ENCODE data around the gene CYP24A1. TPM values are rescaled to one million over a fixed set of nuclear protein-coding genes. Genes with fewer than 3 reads are reported as not detected.

The CYP24A1 gene
- total RNA-seq, 4 donors from 2014 or later: 1.0 to 2.5 (median 1.5) TPM; not detected in 1

- DNase-seq (ENCODE audit: low spot score in 2 of 2): no peak
- no peak for TF ChIP-seq CTCF (IDR thresholded peaks at IDR 0.05)
- TF ChIP-seq POLR2A (IDR thresholded peaks at IDR 0.05): no peak
- TF ChIP-seq POLR2AphosphoS5 (IDR thresholded peaks at IDR 0.05): no peak
- no peak for TF ChIP-seq EP300 (IDR thresholded peaks at IDR 0.05)
- WGBS: 91% methylated on average over 3 of the region's 3 CpGs
- H3K4me1 ChIP-seq: peaks cover 32% of the 10 kb centered on the region
- H3K9me3 ChIP-seq: no peaks in the 10 kb centered on the region
- H3K27ac ChIP-seq: no peak overlapping the region
- no peak overlapping the region for H3K4me3 ChIP-seq
- H3K36me3 ChIP-seq: peaks cover 21% of the 10 kb centered on the region
- no peaks in the 10 kb centered on the region for H3K27me3 ChIP-seq
Observed at GRCh38 chr20:54212871-54213270, 39.1 kb upstream of the CYP24A1 start.

- TF ChIP-seq EP300 (IDR thresholded peaks at IDR 0.05) (no peak), POLR2A (IDR thresholded peaks at IDR 0.05) (no peak), POLR2AphosphoS5 (IDR thresholded peaks at IDR 0.05) (no peak), CTCF (IDR thresholded peaks at IDR 0.05) (no peak)
- Histone ChIP-seq H3K27ac (no peak overlapping the region), H3K9me3 (no peaks in the 10 kb centered on the region), H3K4me1 (peaks cover 32% of the 10 kb centered on the region), H3K36me3 (peaks cover 15% of the 10 kb centered on the region), H3K4me3 (no peak overlapping the region), H3K27me3 (no peaks in the 10 kb centered on the region)
- no peak for DNase-seq (ENCODE audit: low spot score in 2 of 2)
- 94% methylated on average over 1 of the region's 1 CpG for WGBS
Observed at GRCh38 chr20:54212226-54212625, 38.4 kb upstream of the CYP24A1 start.

DNA sequence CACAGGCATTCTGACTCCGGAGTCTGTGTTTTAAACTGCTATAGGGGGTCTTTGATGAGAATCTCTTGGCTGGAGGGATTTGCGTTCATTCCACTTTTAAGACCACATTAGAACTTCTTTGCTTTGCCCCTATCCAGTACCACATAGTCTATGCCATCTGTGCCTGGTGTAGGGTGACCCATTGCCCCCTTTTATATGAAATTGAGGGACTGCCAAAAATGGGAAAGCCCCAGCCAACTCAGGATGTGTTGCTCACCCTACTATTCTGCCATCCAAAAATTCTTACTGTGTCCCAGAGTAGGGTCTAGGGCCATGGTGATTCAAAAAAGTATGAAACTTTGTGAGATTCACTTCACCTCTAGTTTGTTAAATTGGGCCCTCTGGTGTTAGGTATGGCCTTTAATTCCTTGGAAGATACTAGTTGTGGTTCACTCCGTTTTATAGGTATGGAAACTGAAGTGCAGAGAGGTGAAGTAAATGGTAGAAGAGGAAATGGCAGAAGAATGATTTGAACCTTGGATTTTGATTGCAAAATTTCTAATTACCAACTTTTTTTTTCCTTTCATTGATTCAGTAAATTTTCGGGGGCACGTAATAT is 35.5 kb upstream of the CYP24A1 start:
- 77% methylated on average over 5 of the region's 5 CpGs for WGBS
- H3K9me3 ChIP-seq: no peaks in the 10 kb centered on the region
- H3K4me3 ChIP-seq: peak overlapping the region; percentile 80

GRCh38 chr20:54208548-54209176 is 34.9 kb upstream of the CYP24A1 start:
- no peaks in the 10 kb centered on the region for H3K36me3 ChIP-seq
- H3K4me1 ChIP-seq: peaks cover 32% of the 10 kb centered on the region
- peak overlapping the region; percentile 80 for H3K4me3 ChIP-seq
- H3K27ac ChIP-seq: peak overlapping the region; percentile 99
- no peaks in the 10 kb centered on the region for H3K27me3 ChIP-seq
- no peaks in the 10 kb centered on the region for H3K9me3 ChIP-seq
- DNase-seq (ENCODE audit: low spot score in 2 of 2): no peak
- TF ChIP-seq CTCF (IDR thresholded peaks at IDR 0.05): no peak
- TF ChIP-seq POLR2AphosphoS5 (IDR thresholded peaks at IDR 0.05): no peak
- TF ChIP-seq POLR2A (IDR thresholded peaks at IDR 0.05): no peak
- no peak for TF ChIP-seq EP300 (IDR thresholded peaks at IDR 0.05)
- 2% methylated on average over 12 of the region's 15 CpGs for WGBS

More for the DNA sequence above, 35.5 kb upstream of the CYP24A1 start:
- DNase-seq (ENCODE audit: low spot score in 2 of 2): no peak
- H3K36me3 ChIP-seq: no peaks in the 10 kb centered on the region
- TF ChIP-seq EP300 (IDR thresholded peaks at IDR 0.05) (no peak), POLR2AphosphoS5 (IDR thresholded peaks at IDR 0.05) (no peak)
- no peaks in the 10 kb centered on the region for H3K27me3 ChIP-seq
- no peak overlapping the region for H3K27ac ChIP-seq
- peaks cover 32% of the 10 kb centered on the region for H3K4me1 ChIP-seq

- peak within 1 kb of the TSS; percentile 80 for H3K4me3 ChIP-seq
- peaks cover 32% of the 10 kb centered on the region for H3K4me1 ChIP-seq
- peak within 1 kb of the TSS; percentile 99 for H3K27ac ChIP-seq
- 3% methylated on average over 17 of the region's 76 CpGs for WGBS
- no peak for TF ChIP-seq EP300 (IDR thresholded peaks at IDR 0.05)
- no peak for TF ChIP-seq POLR2A (IDR thresholded peaks at IDR 0.05)
- TF ChIP-seq POLR2AphosphoS5 (IDR thresholded peaks at IDR 0.05): peak in 2 of 3 donors; percentile 82 to 96
- peak; percentile 19 to 79 for TF ChIP-seq CTCF (IDR thresholded peaks at IDR 0.05)
- DNase-seq (ENCODE audit: low spot score in 2 of 2): peak; percentile 83 to 87
- no peaks in the 10 kb centered on the region for H3K27me3 ChIP-seq
- H3K36me3 ChIP-seq: no peaks in the 10 kb centered on the region
- H3K9me3 ChIP-seq: no peaks in the 10 kb centered on the region
Observed at GRCh38 chr20:54207743-54208547, 34.2 kb upstream of the CYP24A1 start, which contains the start of gene PFDN4. TSS of gene PFDN4 (plus strand) at chr20:54208087. CDS start at chr20:54208101, 14 bp downstream.

Data from suprapubic skin (tissue), 4 donors.